Neural progenitor cell (in vitro differentiated cells): ENCODE data around the gene FN3K. TPM values are rescaled to one million over a fixed set of nuclear protein-coding genes. Genes with fewer than 3 reads are reported as not detected.

Source experiments
- DNase-seq: peaks from one replicate; pipeline ENCODE4 v3.0.0-alpha.2; 2016; ENCODE audit warnings: low spot score
- H2AFZ ChIP-seq: fragments of 200-600 bp; sonication (generic); replicated peaks from 2 replicates; pipeline ENCODE4 v1.6.1; 2016; ENCODE audit warnings: antibody characterized with exemption
- H3F3A ChIP-seq: fragments of 200-600 bp; sonication (generic); 2 replicates; pipeline ENCODE4 v1.6.1; 2016; ENCODE audit warnings: antibody characterized with exemption, low read depth
- H3K27ac ChIP-seq: fragments of 200-600 bp; sonication (generic); 2 replicates; pipeline ENCODE4 v1.5.1; 2016; ENCODE audit warnings: mild to moderate bottlenecking
- H3K27me3 ChIP-seq: fragments of 200-600 bp; sonication (generic); 2 replicates; pipeline ENCODE4 v1.6.1; 2016; ENCODE audit warnings: mild to moderate bottlenecking, moderate library complexity
- H3K36me3 ChIP-seq: fragments of 200-600 bp; sonication (generic); 2 replicates; pipeline ENCODE4 v1.5.1; 2016
- H3K4me1 ChIP-seq: fragments of 200-600 bp; sonication (generic); 2 replicates; pipeline ENCODE4 v1.6.1; 2016; ENCODE audit warnings: mixed run types
- H3K4me2 ChIP-seq: fragments of 200-600 bp; sonication (generic); 2 replicates; pipeline ENCODE4 v1.6.1; 2016
- H3K4me3 ChIP-seq: fragments of 200-600 bp; sonication (generic); 2 replicates; pipeline ENCODE4 v1.5.1; 2016
- H3K79me2 ChIP-seq: fragments of 200-600 bp; sonication (generic); 2 replicates; pipeline ENCODE4 v1.6.1; 2016; ENCODE audit warnings: low read depth
- H3K9ac ChIP-seq: fragments of 200-600 bp; sonication (generic); 2 replicates; pipeline ENCODE4 v1.6.1; 2016
- H3K9me3 ChIP-seq: fragments of 200-600 bp; sonication (generic); 2 replicates; pipeline ENCODE4 v1.5.1; 2016; ENCODE audit warnings: low read depth
- H4K20me1 ChIP-seq: fragments of 200-600 bp; sonication (generic); 2 replicates; pipeline ENCODE4 v1.6.1; 2016; ENCODE audit warnings: low read depth
- H3K27ac Mint-ChIP-seq: 3 replicates; pipeline ENCODE4 v1.8.0; 2021; ENCODE audit warnings: mixed read lengths
- H3K27me3 Mint-ChIP-seq: 2 replicates; pipeline ENCODE4 v1.8.0; 2022; ENCODE audit warnings: low read depth, mild to moderate bottlenecking, inconsistent platforms, moderate library complexity, mixed read lengths; ENCODE audit not compliant: insufficient read depth
- H3K36me3 Mint-ChIP-seq: 3 replicates; pipeline ENCODE4 v1.8.0; 2021; ENCODE audit warnings: mixed read lengths
- H3K4me1 Mint-ChIP-seq: 3 replicates; pipeline ENCODE4 v1.8.0; 2021; ENCODE audit warnings: mixed read lengths
- H3K4me3 Mint-ChIP-seq: 3 replicates; pipeline ENCODE4 v1.8.0; 2021; ENCODE audit warnings: mild to moderate bottlenecking, moderate library complexity, mixed read lengths
- H3K9me3 Mint-ChIP-seq: 3 replicates; pipeline ENCODE4 v1.8.0; 2020; ENCODE audit warnings: mixed read lengths
- EZH2 ChIP-seq: fragments of 200-600 bp; sonication (generic); IDR thresholded peaks from 2 replicates; pipeline ENCODE4 v1.6.1; 2017; ENCODE audit warnings: antibody characterized with exemption, mild to moderate bottlenecking, moderate library complexity
- EZH2phosphoT487 ChIP-seq: fragments of 200-600 bp; sonication (generic); IDR thresholded peaks from 2 replicates; pipeline ENCODE4 v1.6.1; 2017; ENCODE audit warnings: antibody characterized with exemption
- total RNA-seq: library from RNA; depleted of rRNA; stranded (reverse); fragments of >200 nt; gene quantifications from 2 replicates; pipeline ENCODE4 v1.2.3, GENCODE V29; 2015; ENCODE audit warnings: low replicate concordance
- TF ChIP-seq, protein P1 (sequence below): fragments of 200-600 bp; sonication (generic); IDR thresholded peaks from 2 replicates; pipeline ENCODE4 v1.5.1; 2017; ENCODE audit warnings: antibody characterized with exemption, mild to moderate bottlenecking

FN3K gene
- total RNA-seq, 1 donor from 2014 or later, result 3.3 TPM

DNA sequence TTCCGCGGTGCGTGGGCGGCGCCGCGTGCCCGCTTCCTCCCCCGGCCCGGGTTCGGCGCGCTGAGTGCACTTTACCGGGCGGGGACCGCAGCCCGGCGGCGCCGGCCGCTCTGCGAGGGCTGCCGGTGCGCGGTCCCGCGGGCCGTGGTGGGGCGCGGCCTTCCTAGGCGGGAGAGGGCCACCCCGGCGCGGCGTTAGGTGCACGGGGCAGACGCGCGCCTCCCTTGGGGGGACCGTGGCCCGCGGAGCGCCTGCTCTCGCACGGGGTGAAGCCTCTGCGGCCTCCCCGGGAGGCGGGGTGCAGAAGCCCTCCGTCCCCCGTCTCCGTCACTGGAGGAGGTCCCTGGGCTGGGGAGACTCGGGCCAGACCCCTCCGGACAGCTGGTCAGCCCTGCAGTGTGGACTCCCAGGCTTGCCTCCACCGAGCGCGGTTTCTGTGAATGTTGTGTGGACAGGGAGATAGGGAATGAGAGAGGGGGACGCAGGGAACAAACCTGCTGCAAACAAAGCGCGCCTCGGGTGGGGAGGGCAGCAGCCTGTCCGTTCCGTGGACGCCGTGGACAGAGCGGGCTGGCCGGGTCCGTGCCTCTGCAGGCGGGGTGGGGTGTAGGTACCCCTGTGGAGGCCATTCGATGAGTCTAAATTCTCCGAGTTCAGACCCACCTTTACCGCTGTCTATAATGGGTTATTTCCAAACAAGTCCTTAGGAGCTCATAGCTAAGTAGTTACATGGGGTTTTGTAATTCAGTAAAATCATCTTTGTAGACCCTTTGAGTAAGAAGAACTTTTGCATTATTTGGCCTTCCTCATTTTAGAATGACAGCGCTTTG, 17.2 kb downstream of the FN3K start:
- H3K9me3 Mint-ChIP-seq, result peaks cover 7% of the 10 kb centered on the region
- no peak for TF ChIP-seq EZH2phosphoT487
- Histone ChIP-seq H3K36me3 (no peaks in the 10 kb centered on the region), H3K4me2 (peak overlapping the region; percentile 90), H3K79me2 (peaks cover 51% of the 10 kb centered on the region), H3K27ac (no peak overlapping the region), H3K9ac (peak overlapping the region; percentile 2), H2AFZ (no peak overlapping the region), H3K4me3 (peak overlapping the region; percentile 98), H3K9me3 (no peaks in the 10 kb centered on the region), H3K4me1 (peaks cover 28% of the 10 kb centered on the region), H4K20me1 (peaks cover 40% of the 10 kb centered on the region), H3F3A (peaks cover 33% of the 10 kb centered on the region), H3K27me3 (peaks cover 27% of the 10 kb centered on the region)
- peak overlapping the region; percentile 13 for H3K27ac Mint-ChIP-seq
- peak overlapping the region; percentile 95 for H3K4me3 Mint-ChIP-seq
- peaks cover 6% of the 10 kb centered on the region for H3K27me3 Mint-ChIP-seq
- peaks cover 10% of the 10 kb centered on the region for H3K36me3 Mint-ChIP-seq
- peak; percentile 53 for DNase-seq
- H3K4me1 Mint-ChIP-seq, result peaks cover 36% of the 10 kb centered on the region

DNA sequence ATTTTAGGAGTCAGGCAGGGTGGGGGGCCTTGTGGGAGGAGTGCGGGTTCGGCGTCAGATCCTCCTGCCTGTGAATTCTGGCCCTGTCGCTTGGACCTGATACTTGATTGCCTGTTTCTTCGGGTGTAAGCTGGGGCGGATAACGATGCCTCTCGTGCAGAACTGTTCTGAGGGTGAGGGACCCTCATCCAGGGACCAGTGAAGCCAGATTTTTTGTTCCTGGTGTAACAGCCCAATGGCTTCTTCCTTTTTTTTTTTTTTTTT, 17.7 kb downstream of the FN3K start:
- H3K27me3 ChIP-seq, result peaks cover 27% of the 10 kb centered on the region
- Mint-ChIP-seq H3K27me3 (peaks cover 6% of the 10 kb centered on the region), H3K4me1 (peaks cover 40% of the 10 kb centered on the region), H3K36me3 (peaks cover 10% of the 10 kb centered on the region), H3K4me3 (peak overlapping the region; percentile 95), H3K27ac (peak overlapping the region; percentile 13), H3K9me3 (peaks cover 4% of the 10 kb centered on the region)
- H3K9ac ChIP-seq, result no peak overlapping the region
- no peak overlapping the region for H3K27ac ChIP-seq
- no peak for TF ChIP-seq EZH2phosphoT487
- TF ChIP-seq, protein P1, sequence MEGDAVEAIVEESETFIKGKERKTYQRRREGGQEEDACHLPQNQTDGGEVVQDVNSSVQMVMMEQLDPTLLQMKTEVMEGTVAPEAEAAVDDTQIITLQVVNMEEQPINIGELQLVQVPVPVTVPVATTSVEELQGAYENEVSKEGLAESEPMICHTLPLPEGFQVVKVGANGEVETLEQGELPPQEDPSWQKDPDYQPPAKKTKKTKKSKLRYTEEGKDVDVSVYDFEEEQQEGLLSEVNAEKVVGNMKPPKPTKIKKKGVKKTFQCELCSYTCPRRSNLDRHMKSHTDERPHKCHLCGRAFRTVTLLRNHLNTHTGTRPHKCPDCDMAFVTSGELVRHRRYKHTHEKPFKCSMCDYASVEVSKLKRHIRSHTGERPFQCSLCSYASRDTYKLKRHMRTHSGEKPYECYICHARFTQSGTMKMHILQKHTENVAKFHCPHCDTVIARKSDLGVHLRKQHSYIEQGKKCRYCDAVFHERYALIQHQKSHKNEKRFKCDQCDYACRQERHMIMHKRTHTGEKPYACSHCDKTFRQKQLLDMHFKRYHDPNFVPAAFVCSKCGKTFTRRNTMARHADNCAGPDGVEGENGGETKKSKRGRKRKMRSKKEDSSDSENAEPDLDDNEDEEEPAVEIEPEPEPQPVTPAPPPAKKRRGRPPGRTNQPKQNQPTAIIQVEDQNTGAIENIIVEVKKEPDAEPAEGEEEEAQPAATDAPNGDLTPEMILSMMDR, result no peak
- H4K20me1 ChIP-seq, result peaks cover 46% of the 10 kb centered on the region
- H3K36me3 ChIP-seq, result no peaks in the 10 kb centered on the region
- H3K4me1 ChIP-seq, result peaks cover 28% of the 10 kb centered on the region
- no peak for DNase-seq
- peaks cover 33% of the 10 kb centered on the region for H3F3A ChIP-seq
- no peak overlapping the region for H2AFZ ChIP-seq
- peak overlapping the region; percentile 90 for H3K4me2 ChIP-seq
- H3K9me3 ChIP-seq, result no peaks in the 10 kb centered on the region
- H3K4me3 ChIP-seq, result peak overlapping the region; percentile 98
- peaks cover 57% of the 10 kb centered on the region for H3K79me2 ChIP-seq

DNA sequence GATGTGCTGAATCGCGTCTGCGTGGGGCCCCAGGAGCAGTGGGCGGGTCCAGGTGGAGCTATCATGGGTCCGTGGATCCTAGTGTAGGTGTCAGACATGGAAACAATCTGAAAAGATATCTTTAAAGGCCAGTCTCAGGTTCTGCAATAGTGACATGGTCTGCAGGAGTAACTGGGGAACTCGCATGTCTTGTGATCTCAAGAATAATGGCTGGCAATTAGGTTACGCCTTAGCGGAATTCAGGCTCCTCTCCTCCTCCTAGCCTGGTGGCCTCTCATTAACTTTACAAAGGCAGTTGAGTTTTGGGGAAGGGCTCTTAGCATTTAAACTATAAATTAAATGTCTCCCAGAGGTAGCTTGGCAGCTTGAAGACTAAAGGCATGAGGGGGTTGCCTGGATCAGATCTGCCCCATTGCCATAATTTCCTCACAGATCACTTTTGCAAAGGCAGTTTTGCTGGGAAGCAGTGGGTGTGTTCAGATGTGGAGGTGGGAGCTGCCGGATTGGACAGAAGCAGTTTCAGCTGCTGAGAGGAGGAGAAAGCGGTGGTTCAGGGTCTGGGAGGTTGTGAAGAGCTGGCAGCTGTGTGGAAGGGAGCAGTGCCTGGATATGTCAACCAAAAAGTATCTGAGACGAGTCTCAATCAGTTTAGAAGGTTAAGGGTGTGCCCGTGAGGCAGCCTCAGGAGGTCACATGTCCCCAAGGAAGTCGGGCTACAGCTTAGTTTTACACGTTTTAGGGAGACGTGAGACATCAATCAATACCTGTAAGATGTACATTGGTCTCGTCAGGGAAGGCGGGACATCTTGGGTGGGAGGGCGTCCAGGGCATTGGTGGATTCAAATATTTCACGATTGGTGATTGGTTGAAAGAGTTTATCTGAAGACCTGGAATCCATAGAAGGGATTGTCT, 19.1 kb downstream of the FN3K start:
- TF ChIP-seq, protein P1, result no peak
- TF ChIP-seq EZH2 (no peak), EZH2phosphoT487 (no peak)
- no peak overlapping the region for H2AFZ ChIP-seq
- Mint-ChIP-seq H3K36me3 (peaks cover 8% of the 10 kb centered on the region), H3K27me3 (peaks cover 6% of the 10 kb centered on the region), H3K9me3 (no peaks in the 10 kb centered on the region), H3K4me3 (peak overlapping the region; percentile 95), H3K27ac (no peak overlapping the region), H3K4me1 (peaks cover 43% of the 10 kb centered on the region)
- H3K36me3 ChIP-seq, result no peaks in the 10 kb centered on the region
- H3K9me3 ChIP-seq, result no peaks in the 10 kb centered on the region
- peaks cover 60% of the 10 kb centered on the region for H4K20me1 ChIP-seq
- peaks cover 18% of the 10 kb centered on the region for H3K27me3 ChIP-seq
- peaks cover 43% of the 10 kb centered on the region for H3F3A ChIP-seq
- H3K27ac ChIP-seq, result peak overlapping the region; percentile 58
- H3K79me2 ChIP-seq, result peaks cover 71% of the 10 kb centered on the region
- no peak overlapping the region for H3K9ac ChIP-seq
- peak overlapping the region; percentile 90 for H3K4me2 ChIP-seq
- peak; percentile 67 for DNase-seq
- peaks cover 34% of the 10 kb centered on the region for H3K4me1 ChIP-seq
- peak overlapping the region; percentile 23 for H3K4me3 ChIP-seq
